Sigmoid colon (tissue), 4 donors: Measurements from ENCODE around the gene ZMPSTE24.

Experiments
- CTCF ChIP-seq, 4 experiments: fragments of 450-650 bp in 3 of 4; fragments of 200-600 bp in 1 of 4; IDR thresholded peaks; one replicate each; pipeline ENCODE4 v1.5.1; 2016 to 2019; ENCODE audit warnings: antibody characterized with exemption in 4 of 4, mild to moderate bottlenecking in 3 of 4, moderate library complexity in 2 of 4
- EP300 ChIP-seq, 4 donors: sonication (generic); formaldehyde crosslinking; IDR thresholded peaks; one replicate each; pipeline ENCODE4 v1.6.1; 2017; ENCODE audit warnings: antibody characterized with exemption in 4 of 4
- POLR2A ChIP-seq, 2 donors: fragments of 450-650 bp; IDR thresholded peaks; one replicate each; pipeline ENCODE4 v1.6.1; 2016; ENCODE audit warnings: antibody characterized with exemption in 2 of 2, mild to moderate bottlenecking in 2 of 2, moderate library complexity in 2 of 2
- POLR2AphosphoS5 ChIP-seq, 4 donors: sonication (generic); formaldehyde crosslinking; IDR thresholded peaks; one replicate each; pipeline ENCODE4 v1.6.1; 2017; ENCODE audit warnings: antibody characterized with exemption in 4 of 4

GRCh38 chr1:40302475-40302874 lies 44.4 kb downstream of the ZMPSTE24 start:
- no peak for TF ChIP-seq CTCF (IDR thresholded peaks at IDR 0.05)
- TF ChIP-seq EP300 (IDR thresholded peaks at IDR 0.05) = no peak
- no peak for TF ChIP-seq POLR2A (IDR thresholded peaks at IDR 0.05)
- TF ChIP-seq POLR2AphosphoS5 (IDR thresholded peaks at IDR 0.05) = no peak
